HEK293 (cell line): ENCODE measurements around the gene BBC3.

ENCODE experiments used
- GFI1B ChIP-seq: fragments of 450-650 bp; formaldehyde crosslinking; IDR thresholded peaks from 2 replicates; pipeline ENCODE4 v1.5.1; 2016; ENCODE audit warnings: missing biosample characterization, missing genetic modification characterization
- PRDM4 ChIP-seq: fragments of 450-650 bp; formaldehyde crosslinking; IDR thresholded peaks from 2 replicates; pipeline ENCODE4 v1.5.1; 2017; ENCODE audit warnings: missing biosample characterization, missing genetic modification characterization
- REPIN1 ChIP-seq: fragments of 450-650 bp; formaldehyde crosslinking; IDR thresholded peaks from 2 replicates; pipeline ENCODE4 v1.5.1; 2017; ENCODE audit warnings: missing biosample characterization, missing genetic modification characterization, low read depth
- ZBTB48 ChIP-seq: fragments of 450-650 bp; formaldehyde crosslinking; IDR thresholded peaks from 2 replicates; pipeline ENCODE4 v1.5.1; 2016; ENCODE audit warnings: missing biosample characterization, missing genetic modification characterization
- ZFHX2 ChIP-seq: fragments of 450-650 bp; formaldehyde crosslinking; conservative IDR thresholded peaks from 2 replicates; pipeline ENCODE4 v1.5.1; 2016; ENCODE audit warnings: missing biosample characterization, missing genetic modification characterization
- ZNF23 ChIP-seq: fragments of 450-650 bp; formaldehyde crosslinking; IDR thresholded peaks from 2 replicates; pipeline ENCODE4 v1.5.1; 2016; ENCODE audit warnings: missing biosample characterization, missing genetic modification characterization, borderline replicate concordance
- ZNF266 ChIP-seq: fragments of 450-650 bp; formaldehyde crosslinking; IDR thresholded peaks from 2 replicates; pipeline ENCODE4 v1.5.1; 2016; ENCODE audit warnings: missing biosample characterization, missing genetic modification characterization, low read depth
- ZNF335 ChIP-seq: fragments of 450-650 bp; formaldehyde crosslinking; conservative IDR thresholded peaks from 2 replicates; pipeline ENCODE4 v1.5.1; 2016; ENCODE audit warnings: missing biosample characterization, missing genetic modification characterization
- ZNF394 ChIP-seq: fragments of 450-650 bp; formaldehyde crosslinking; IDR thresholded peaks from 2 replicates; pipeline ENCODE4 v1.5.1; 2016; ENCODE audit warnings: missing biosample characterization, missing genetic modification characterization, mild to moderate bottlenecking, moderate library complexity, borderline replicate concordance
- ZNF488 ChIP-seq: fragments of 450-650 bp; formaldehyde crosslinking; IDR thresholded peaks from 2 replicates; pipeline ENCODE4 v1.5.1; 2016; ENCODE audit warnings: missing biosample characterization, missing genetic modification characterization
- ZNF518A ChIP-seq: fragments of 450-650 bp; formaldehyde crosslinking; conservative IDR thresholded peaks from 2 replicates; pipeline ENCODE4 v1.5.1; 2016; ENCODE audit warnings: low read depth, missing biosample characterization, missing genetic modification characterization
- ZNF560 ChIP-seq: fragments of 450-650 bp; formaldehyde crosslinking; IDR thresholded peaks from 2 replicates; pipeline ENCODE4 v1.5.1; 2017; ENCODE audit warnings: missing biosample characterization, missing genetic modification characterization, borderline replicate concordance
- ZNF629 ChIP-seq: fragments of 450-650 bp; formaldehyde crosslinking; IDR thresholded peaks from 2 replicates; pipeline ENCODE4 v1.5.1; 2017; ENCODE audit warnings: missing biosample characterization, missing genetic modification characterization
- ZNF658 ChIP-seq: fragments of 450-650 bp; formaldehyde crosslinking; IDR thresholded peaks from 2 replicates; pipeline ENCODE4; 2016; ENCODE audit warnings: missing biosample characterization, missing genetic modification characterization
- ZNF664 ChIP-seq: fragments of 450-650 bp; formaldehyde crosslinking; IDR thresholded peaks from 2 replicates; pipeline ENCODE4 v1.5.1; 2016; ENCODE audit warnings: missing biosample characterization, missing genetic modification characterization
- ZNF76 ChIP-seq: fragments of 450-650 bp; formaldehyde crosslinking; IDR thresholded peaks from 2 replicates; pipeline ENCODE4; 2016; ENCODE audit warnings: low read depth, missing biosample characterization, missing genetic modification characterization, borderline replicate concordance
- ZNF785 ChIP-seq: fragments of 450-650 bp; formaldehyde crosslinking; IDR thresholded peaks from 2 replicates; pipeline ENCODE4 v1.5.1; 2016; ENCODE audit warnings: missing biosample characterization, missing genetic modification characterization
- ZNF830 ChIP-seq: fragments of 450-650 bp; IDR thresholded peaks from 2 replicates; pipeline ENCODE4 v1.5.0; 2018; ENCODE audit warnings: missing biosample characterization, missing genetic modification characterization, low read depth, mild to moderate bottlenecking, moderate library complexity

Gene BBC3

GRCh38 chr19:47240996-47241918, 10.3 kb upstream of the BBC3 start (continued):
- TF ChIP-seq PRDM4, result peak; percentile 10; the same call in 1 of the 2 replicates
- TF ChIP-seq REPIN1 (tag by site-specific recombination), result peak; percentile 23; the same call in 1 of the 2 replicates
- 0 out of 2 replicates have a peak, but pooled peaks have one; percentile 41 for TF ChIP-seq ZNF76 (tag by site-specific recombination)
- peak; percentile 76 for TF ChIP-seq ZNF629 (tag by site-specific recombination)
- peak; percentile 94 for TF ChIP-seq ZFHX2 (tag by site-specific recombination)
- TF ChIP-seq ZBTB48, result peak; percentile 48
- TF ChIP-seq ZNF394 (tag by site-specific recombination), result 0 out of 2 replicates have a peak, but pooled peaks have one; percentile 15
- TF ChIP-seq ZNF658 (tag by site-specific recombination), result no peak
- TF ChIP-seq ZNF335 (tag by site-specific recombination), result peak; percentile 53
- no peak for TF ChIP-seq ZNF518A (tag by site-specific recombination)
- TF ChIP-seq ZNF560 (tag by site-specific recombination), result no peak
- TF ChIP-seq ZNF830 (tag by site-specific recombination), result no peak
- 0 out of 2 replicates have a peak, but pooled peaks have one; percentile 4 for TF ChIP-seq GFI1B
- TF ChIP-seq ZNF785, result peak; percentile 90; the same call in 1 of the 2 replicates
- TF ChIP-seq ZNF488 (tag by site-specific recombination), result 0 out of 2 replicates have a peak, but pooled peaks have one; percentile 16
- peak; percentile 54; the same call in 1 of the 2 replicates for TF ChIP-seq ZNF664 (tag by site-specific recombination)
- TF ChIP-seq ZNF23 (tag by site-specific recombination), result 0 out of 2 replicates have a peak, but pooled peaks have one; percentile 64
- TF ChIP-seq ZNF266 (tag by site-specific recombination), result no peak; the same call in 1 of the 2 replicates
